ENCODE measurements around the gene ZHX3.

Gene ZHX3

DNA sequence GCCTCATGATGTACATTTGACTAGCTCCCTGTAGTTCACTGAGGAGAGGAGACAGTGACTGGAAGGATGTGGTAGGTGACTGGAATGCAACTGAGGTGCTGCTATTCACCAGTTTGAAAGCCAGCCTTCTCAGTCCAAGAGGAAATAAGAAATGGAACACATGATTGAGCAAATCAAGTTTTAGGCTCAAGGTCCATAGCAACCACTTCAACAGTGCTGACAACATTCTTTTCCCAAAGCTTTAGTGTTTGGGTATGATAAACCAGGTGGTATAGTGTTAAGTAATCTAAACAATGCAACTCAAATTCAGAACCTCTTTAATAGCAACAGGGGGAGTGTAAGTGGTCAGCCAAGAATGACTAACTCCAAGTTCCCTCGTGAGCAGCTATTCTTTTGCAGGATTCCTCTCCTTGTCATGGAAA lies 9.2 kb downstream of the ZHX3 start:
- no peak overlapping the region for H3K4me3 ChIP-seq (ENCODE audit: low read depth, low read length)
- peak; percentile 51 for DNase-seq (ENCODE audit: low read depth)

DNA sequence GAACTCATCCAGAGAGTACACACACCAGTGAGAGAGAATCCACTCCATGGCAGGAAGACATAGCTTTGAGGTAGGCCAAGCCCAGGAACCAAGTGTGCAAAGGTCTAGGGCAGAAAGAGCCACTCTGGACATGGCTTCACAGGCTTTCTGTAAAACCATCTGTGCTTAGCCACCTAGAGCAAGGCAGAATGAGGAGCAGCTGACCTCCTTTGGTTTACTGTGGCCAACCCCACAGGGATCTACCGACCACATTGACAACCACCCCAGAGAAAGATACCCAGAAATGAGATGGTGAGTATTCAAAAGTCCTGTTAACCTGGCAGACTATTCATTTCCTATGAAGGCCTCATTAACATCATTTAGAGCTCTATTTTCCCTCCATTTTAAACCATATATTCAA lies 10.5 kb downstream of the ZHX3 start:
- no peak overlapping the region for H3K4me3 ChIP-seq (ENCODE audit: low read depth, low read length)
- DNase-seq (ENCODE audit: low read depth): no peak

DNA sequence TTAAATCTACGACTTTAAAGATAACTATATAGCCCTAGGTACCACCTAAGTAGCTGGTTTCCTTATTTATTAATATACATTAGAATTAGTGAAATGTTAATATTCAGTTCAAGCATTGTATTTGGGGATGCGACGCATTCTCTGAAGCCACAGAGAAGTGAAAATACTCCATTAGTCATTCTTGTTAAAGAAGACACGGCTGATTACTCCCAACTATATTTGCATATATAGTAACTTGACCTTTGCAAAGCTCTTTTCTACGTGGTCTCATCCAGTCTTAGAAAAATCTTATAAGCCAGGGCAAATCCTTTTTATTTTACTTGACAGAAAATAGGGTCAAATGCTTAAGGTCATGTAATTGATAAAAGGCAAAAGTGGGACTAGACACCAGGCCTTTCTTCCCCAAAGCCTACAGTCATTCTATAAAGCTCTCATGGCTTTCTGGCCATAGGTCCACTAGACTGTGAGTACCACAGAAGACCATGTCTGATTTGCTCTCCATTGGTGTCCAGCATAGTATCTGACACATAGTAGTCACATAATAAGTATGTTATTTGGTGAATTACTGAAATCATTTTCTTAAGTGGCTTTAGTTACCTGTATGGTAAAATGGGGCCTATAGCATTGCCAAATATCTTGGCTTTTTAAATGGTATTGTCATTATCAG lies 11.3 kb downstream of the ZHX3 start:
- no peak for DNase-seq (ENCODE audit: low read depth)
- H3K4me3 ChIP-seq (ENCODE audit: low read depth, low read length): no peak overlapping the region

DNA sequence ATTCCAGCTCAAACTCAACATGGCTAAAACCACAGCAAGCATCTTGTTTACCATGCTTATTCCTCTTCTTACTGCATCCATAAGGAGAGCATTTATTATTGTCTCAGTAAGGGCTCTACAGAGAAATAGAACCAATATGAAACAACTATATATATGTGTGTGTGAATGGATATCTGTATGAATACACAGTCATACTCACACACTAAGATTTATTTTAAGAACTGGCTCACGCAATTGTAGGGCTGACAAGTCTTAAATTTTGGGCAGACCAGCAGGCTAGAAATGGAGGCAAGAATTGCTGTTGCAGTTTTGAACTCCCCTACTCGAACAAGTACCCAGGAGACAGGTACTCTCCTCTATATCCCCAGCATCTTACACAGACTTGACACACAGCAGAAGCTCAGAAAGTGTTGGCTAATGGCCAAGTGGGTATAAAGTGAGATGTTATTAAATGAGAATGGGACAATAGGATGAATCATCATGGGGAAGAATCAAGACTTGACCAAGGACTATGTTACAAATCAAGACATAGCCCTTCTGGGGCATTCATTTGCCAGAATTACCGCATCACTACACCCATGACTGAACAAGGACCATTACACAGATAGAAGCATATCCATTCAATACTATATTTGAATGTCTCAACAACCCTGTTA lies 13.0 kb downstream of the ZHX3 start:
- DNase-seq (ENCODE audit: low read depth): no peak
- H3K4me3 ChIP-seq (ENCODE audit: low read depth, low read length): no peak overlapping the region

DNA sequence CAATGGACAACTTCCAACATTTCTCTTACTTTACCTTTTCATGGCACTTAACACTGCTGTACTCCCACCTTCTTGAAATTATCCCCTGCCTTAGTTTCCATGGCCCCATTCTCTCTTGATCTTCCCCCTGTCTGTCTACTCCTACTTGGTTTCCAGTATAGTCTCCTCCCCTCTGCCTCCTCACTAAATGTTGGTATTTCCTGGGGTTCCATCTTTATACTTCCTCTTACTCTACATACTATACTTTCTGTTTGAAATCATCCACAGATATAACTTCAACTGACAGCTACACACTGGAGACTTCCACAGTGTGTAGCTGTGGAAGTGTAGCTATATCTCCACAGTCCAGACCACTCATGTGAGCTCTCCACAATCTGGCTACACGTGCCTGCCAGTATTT lies 13.5 kb downstream of the ZHX3 start:
- H3K4me3 ChIP-seq (ENCODE audit: low read depth, low read length): no peak overlapping the region
- no peak for DNase-seq (ENCODE audit: low read depth)

DNA sequence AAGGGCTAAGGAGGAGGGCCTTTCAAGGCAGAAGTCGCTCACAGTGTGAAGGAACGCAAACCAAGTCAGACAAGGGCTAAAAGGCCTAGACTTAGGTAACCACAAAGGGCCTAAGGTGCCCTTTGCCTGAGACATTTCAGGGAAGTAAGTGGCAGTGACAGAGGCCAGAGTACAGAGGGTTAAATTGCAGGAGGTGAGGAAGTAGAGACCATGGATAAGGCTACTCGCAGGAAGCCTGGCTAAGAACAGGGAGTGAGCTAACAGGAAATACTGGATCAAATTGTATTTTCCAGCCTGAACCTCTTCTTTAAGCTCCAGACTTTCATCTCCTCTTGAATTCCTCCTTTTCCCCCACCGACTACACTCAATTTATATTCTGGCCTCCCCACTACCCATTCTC lies 16.6 kb downstream of the ZHX3 start:
- no peak overlapping the region for H3K4me3 ChIP-seq (ENCODE audit: low read depth, low read length)
- no peak for DNase-seq (ENCODE audit: low read depth)

DNA sequence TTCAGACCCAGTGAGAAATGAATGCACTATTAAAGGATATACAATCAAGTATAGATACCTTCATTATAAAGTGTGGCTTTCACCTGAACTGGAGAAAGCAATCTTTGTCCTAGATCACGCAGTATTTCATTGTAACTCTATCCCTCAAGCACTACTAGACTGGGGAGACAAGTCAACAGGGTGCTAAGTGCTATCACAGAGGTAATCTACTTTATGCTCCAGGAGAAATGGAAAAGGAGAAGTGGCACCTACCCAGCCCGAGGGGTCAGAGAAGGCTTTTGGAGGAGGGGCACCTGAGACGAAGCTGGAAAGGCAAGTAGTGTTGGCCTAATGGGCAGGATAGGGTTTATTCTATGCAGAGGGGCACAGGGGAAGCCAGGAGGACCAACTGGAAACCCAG lies 17.1 kb downstream of the ZHX3 start:
- DNase-seq (ENCODE audit: low read depth): no peak
- no peak overlapping the region for H3K4me3 ChIP-seq (ENCODE audit: low read depth, low read length)

DNA sequence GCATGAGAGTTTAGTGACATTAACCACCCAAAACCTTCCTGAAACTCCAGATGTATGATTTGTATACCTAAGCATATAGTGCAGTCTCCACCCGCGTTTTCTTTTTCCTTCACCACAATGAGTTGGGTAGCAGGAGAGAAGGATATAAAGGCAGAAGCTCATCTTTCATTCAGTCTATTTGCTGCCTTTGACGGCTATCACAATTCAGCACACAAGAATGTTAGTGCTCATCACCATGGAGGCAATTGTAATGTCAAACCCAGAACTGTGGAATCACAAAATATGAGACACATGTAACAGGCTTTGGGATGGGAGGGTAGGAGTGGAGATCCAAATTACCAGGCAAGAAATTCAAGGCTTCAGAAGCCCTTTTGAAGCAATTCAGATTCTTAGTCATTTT lies 17.6 kb downstream of the ZHX3 start:
- no peak for DNase-seq (ENCODE audit: low read depth)
- H3K4me3 ChIP-seq (ENCODE audit: low read depth, low read length): no peak overlapping the region

DNA sequence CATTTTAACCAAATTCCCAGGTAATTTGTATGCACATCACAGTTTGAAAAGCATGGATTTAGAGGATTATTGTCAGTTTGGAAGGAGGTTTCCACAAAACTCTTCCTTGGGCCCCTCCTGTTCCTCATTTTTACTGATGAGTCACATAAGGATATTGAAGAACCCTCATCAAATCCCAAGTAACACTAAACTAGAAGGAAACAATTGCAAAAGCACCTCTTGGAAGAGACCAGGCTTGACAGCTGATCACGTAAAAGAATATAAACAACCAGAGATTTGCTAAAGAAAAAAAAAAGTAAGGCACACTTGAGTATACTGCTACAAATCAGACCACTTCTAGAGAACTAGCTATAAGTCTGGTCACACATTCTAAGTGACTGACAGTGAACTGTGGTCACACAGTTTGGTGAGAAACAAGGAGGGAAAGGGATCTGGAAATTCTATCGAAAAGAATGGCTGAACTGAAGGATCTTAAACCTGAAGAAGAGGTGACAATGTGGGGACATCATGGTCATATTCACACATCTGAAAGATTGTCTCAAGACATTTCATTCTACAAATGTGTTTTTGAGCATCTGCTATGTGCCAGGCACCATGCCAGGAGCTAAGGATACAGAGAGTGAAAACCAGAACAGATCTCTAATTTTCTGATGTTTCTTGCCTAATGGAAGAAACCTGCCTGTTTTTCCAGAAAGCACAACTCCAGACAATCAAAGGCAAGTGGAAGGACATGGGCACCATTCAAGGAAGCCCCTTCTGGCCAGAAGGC lies 24.1 kb downstream of the ZHX3 start:
- H3K4me3 ChIP-seq (ENCODE audit: low read depth, low read length): no peak overlapping the region
- DNase-seq (ENCODE audit: low read depth): peak; percentile 56

DNA sequence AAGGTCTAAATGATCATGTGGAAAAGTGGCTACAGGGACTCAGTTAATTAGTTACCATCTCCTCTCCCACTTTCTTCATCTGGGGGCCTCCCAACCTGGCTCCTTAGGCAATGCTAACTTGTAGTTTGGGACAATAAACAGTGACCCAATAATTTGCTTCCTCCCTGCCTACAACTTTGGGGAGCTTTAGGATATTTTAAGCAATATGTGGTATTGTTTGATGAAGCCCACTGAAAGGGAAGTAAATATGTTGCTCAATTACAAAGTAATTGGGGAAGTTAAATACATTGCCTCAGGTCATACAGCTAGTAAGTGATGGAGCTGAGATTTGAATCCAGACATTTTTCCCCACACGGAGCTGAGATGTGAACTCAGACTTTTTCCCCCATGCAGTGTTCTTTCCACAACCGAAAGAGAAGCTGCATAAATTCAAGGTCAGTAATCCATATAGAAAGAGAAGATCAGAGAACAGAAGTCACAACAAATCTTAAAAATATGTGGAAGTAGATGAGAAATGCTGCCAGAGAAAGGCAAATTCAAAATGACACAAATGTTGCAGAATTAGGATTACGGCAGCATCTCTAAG lies 26.6 kb downstream of the ZHX3 start:
- DNase-seq (ENCODE audit: low read depth): no peak
- no peak overlapping the region for H3K4me3 ChIP-seq (ENCODE audit: low read depth, low read length)

DNA sequence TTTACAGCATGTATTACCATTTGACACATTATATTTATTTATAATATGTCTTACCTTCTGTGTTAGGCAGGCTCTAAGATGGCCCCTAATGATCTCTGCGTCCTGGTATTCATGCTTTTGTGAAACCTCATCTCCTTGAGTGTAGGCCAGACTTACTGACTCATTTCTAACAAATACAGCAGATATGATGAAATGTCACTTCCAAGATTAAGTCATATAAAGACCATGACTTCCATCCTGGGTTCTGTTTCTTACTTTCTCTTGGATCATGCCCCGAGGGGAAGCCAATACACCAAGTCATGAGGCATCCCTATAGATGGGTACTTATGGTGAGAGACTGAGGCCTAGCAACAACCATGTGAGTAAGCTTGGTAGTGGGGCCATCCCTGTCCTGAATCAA lies 30.2 kb downstream of the ZHX3 start:
- no peak overlapping the region for H3K4me3 ChIP-seq (ENCODE audit: low read depth, low read length)
- DNase-seq (ENCODE audit: low read depth): peak; percentile 77

DNA sequence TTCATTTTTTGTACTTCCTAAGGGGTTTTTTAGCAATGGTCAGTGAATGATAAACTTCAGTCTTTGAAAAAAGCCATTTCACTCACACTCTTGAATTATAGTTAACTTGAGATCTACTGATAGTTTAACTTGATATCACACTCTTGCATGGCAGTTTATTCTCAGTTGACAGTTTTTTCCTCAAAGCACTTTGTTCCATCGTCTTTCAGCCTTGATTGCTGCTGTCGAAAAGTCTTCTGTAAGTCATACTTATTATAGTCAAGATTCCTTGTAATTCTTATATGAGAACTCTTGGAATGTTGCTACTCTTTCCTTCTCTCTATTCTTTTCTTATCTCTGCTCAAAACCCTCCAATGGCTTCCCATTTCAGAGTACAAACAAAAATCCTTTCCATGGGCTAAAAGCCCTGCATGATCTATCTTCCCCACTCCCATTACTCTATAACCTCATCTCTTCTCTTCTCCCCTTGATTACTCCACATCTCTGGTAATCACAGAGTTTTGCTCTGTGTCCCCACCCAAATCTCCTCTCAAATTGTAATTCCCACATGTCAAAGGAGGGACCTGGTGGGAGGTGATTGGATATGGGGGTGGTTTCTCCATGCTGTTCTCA lies 31.2 kb downstream of the ZHX3 start:
- DNase-seq (ENCODE audit: low read depth): no peak

DNA sequence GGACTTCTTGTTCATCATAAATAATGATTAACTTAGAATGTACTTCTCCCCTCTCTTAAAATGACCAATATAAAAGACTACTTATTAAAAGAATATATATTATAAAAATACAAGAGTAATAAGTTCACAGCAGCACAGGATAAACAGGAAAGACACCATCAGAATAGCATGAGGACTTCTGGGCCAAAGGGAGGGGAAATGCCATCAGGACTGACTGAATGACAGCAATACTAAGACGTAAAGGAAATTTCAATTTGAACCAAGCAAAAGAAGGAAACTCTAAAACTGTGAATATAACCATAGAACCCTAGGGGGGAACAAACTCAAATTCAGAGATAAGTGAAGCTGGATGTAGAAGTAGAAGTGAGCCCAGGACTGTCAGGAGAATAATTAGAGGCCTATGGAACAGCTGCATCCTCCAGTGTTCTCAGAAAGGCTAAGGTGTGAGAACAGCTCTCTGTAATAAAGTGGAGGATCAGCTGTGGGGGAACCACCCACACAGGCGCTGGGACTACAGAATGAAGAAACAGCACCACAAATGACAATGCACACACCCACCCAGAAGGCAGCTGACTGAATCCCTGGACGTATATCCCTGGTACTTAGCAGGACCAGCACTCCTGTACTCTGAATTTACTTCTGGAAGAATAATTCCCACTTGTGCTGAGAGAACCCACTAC lies 37.8 kb downstream of the ZHX3 start:
- no peak for DNase-seq (ENCODE audit: low read depth)

More for the DNA sequence above, 31.2 kb downstream of the ZHX3 start:
- H3K4me3 ChIP-seq (ENCODE audit: low read depth, low read length): no peak overlapping the region

DNA sequence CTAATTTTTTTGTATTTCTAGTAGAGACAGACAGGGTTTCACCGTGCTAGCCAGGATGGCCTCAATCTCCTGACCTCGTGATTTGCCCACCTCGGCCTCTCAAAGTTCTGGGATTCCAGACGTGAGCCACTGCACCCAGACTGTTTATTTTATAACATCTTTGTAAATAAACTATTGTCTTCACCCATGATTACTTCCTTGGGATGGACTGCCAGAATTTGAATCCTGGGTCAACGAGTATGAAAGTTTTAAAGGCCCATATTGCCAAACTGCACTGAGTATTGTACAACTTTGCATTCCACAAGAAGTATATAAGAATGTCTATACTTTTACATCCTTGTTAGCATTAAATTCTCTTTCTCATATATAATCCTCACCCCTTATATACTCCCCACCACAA lies 38.6 kb downstream of the ZHX3 start:
- H3K4me3 ChIP-seq (ENCODE audit: low read depth, low read length): no peak overlapping the region
- no peak for DNase-seq (ENCODE audit: low read depth)

More for the DNA sequence above, 37.8 kb downstream of the ZHX3 start:
- no peak overlapping the region for H3K4me3 ChIP-seq (ENCODE audit: low read depth, low read length)

DNA sequence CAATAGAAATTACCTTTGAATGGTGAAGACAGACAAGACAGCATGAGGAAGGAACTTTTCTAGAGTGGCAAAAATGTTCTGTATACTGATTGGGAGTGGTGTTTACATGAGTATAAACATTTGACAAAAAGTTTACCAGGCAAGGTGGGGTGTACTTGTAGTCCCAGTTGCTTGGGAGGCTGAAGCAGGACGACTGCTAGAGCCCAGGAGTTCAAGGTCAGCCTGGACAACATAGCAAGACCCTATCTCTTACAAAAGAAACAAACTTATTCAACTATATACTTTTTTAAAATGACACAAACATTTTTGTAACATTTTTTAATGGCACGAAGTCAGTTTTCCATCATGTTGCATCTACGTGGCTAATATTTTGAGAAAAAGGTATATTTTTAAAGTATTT lies 40.5 kb downstream of the ZHX3 start:
- no peak overlapping the region for H3K4me3 ChIP-seq (ENCODE audit: low read depth, low read length)
- no peak for DNase-seq (ENCODE audit: low read depth)

DNA sequence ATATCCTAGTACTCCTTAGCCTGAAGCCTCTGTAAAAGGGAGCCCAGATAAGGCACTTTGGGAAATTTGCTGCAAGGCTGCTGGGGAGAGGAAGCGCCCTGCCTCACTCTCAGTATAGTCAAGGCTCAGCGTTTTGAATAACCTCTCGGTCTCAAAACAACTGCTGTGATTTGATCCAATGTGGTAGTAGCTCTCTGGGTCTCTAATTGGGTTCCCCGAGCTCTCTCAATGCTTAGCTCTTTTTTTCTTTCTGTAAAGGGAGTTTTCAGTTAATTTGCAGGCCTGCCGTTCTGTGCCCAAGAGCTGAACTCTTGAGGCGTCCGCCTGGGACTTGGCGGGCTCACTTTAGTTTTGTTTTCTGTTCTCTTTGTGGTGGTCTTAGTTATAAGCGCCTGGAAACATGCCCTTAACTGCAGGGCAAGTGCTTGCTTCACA lies 41.2 kb downstream of the ZHX3 start:
- no peak overlapping the region for H3K4me3 ChIP-seq (ENCODE audit: low read depth, low read length)
- DNase-seq (ENCODE audit: low read depth): peak; percentile 34

DNA sequence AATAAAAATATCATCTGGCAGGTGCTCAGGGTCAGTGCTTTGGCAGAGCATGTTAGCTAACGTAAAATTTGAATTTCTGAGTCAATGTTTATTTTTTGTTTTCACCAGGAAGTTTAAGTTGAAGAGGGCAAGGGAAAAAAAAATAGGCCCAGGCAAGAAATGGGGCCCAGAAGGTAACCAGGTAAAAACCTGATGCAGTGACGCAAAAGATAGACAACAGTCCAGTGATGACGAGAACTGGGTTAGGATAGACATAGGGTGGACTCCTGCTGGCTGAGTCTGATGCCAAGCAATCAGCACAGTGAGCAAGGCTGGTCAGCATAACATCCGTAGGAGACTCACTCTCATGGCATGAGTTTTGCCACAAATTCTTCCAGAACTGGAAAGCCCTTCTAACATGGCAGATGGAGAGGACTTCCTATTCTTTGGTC lies 42.2 kb downstream of the ZHX3 start:
- no peak overlapping the region for H3K4me3 ChIP-seq (ENCODE audit: low read depth, low read length)
- DNase-seq (ENCODE audit: low read depth): no peak

DNA sequence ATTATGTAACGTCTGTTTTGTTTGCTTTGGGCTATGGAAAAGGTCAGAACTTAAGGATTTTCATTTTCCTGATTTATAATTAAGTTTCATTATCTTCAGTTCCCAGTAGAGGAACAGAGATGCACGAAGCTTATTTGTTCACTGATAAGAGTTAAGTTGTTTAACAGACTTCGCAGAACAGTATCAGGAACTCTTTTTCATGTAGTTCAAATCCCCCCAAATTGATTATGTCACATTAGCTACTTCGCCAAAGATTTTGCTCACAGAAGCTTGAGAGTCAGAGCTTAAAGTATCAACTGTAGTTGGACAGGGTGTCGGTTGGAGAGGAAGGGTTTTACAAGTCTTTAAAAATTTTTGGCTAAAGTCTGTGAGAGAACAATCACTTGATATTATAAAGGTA lies 43.4 kb downstream of the ZHX3 start:
- DNase-seq (ENCODE audit: low read depth): no peak
- no peak overlapping the region for H3K4me3 ChIP-seq (ENCODE audit: low read depth, low read length)

DNA sequence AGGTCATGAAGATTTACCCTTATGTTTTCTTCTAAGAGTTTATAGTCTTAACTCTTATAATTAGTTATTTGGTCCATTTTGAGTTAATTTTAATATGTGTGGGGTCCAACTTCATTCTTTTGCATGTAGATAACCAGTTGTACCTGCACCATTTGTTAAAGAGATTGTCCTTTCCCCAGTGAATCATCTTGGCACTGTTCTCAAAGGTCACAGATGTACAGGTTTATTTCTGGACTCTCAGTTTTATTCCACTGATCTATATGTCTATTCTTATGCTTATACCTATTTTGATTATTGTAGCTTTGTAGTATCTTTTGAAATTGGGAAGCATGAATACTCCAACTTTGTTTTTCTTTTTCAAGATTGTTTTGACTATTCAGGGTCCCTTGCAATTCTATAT lies 44.1 kb downstream of the ZHX3 start:
- no peak overlapping the region for H3K4me3 ChIP-seq (ENCODE audit: low read depth, low read length)
- DNase-seq (ENCODE audit: low read depth): no peak
